MM.1S (cell line): Measurements from ENCODE around the gene XPNPEP2.
"Not testable (repeated sequence)": the region's sequence is repeated elsewhere in the genome, so short reads cannot be mapped to it uniquely, and the experiment has no call there.

Experiments
- DNase-seq: peaks from one replicate; pipeline ENCODE4 v3.0.0-alpha.2; 2015
- H2AFZ ChIP-seq: fragments of 300-600 bp; sonication (generic); 2 replicates; pipeline ENCODE4 v1.6.0; 2016; ENCODE audit warnings: antibody characterized with exemption, low read length
- H3F3A ChIP-seq: fragments of 300-600 bp; sonication (generic); 2 replicates; pipeline ENCODE4 v1.6.1; 2016; ENCODE audit warnings: mild to moderate bottlenecking, antibody characterized with exemption, low read length, moderate library complexity, mixed read lengths; ENCODE audit not compliant: insufficient read depth
- H3K27ac ChIP-seq: fragments of 300-600 bp; sonication (generic); 2 replicates; pipeline ENCODE4 v1.5.1; 2016; ENCODE audit warnings: mild to moderate bottlenecking, low read length
- H3K27me3 ChIP-seq: fragments of 300-600 bp; sonication (generic); replicated peaks from 2 replicates; pipeline ENCODE4 v1.6.0; 2016; ENCODE audit warnings: low read length; ENCODE audit not compliant: insufficient read depth
- H3K36me3 ChIP-seq: fragments of 300-600 bp; sonication (generic); replicated peaks from 2 replicates; pipeline ENCODE4 v1.6.1; 2016; ENCODE audit warnings: mild to moderate bottlenecking, low read length, mixed read lengths; ENCODE audit not compliant: insufficient read depth
- H3K4me1 ChIP-seq: fragments of 300-600 bp; sonication (generic); 2 replicates; pipeline ENCODE4 v1.6.1; 2016; ENCODE audit warnings: low read length, mixed read lengths
- H3K4me2 ChIP-seq: fragments of 300-600 bp; sonication (generic); 2 replicates; pipeline ENCODE4 v1.6.0; 2016; ENCODE audit warnings: low read depth, low read length
- H3K4me3 ChIP-seq: fragments of 300-600 bp; sonication (generic); 2 replicates; pipeline ENCODE4 v1.5.1; 2016; ENCODE audit warnings: low read length, mixed read lengths
- H3K79me2 ChIP-seq: fragments of 300-600 bp; sonication (generic); 2 replicates; pipeline ENCODE4 v1.6.1; 2016; ENCODE audit warnings: mixed run types, low read length, mixed read lengths
- H3K9ac ChIP-seq: fragments of 300-600 bp; sonication (generic); 2 replicates; pipeline ENCODE4 v1.6.1; 2016; ENCODE audit warnings: low read length, mixed read lengths
- H3K9me2 ChIP-seq: fragments of 300-600 bp; sonication (generic); replicated peaks from 2 replicates; pipeline ENCODE4 v1.6.1; 2016; ENCODE audit warnings: mild to moderate bottlenecking, low read length, mixed read lengths; ENCODE audit not compliant: insufficient read depth
- H3K9me3 ChIP-seq: fragments of 300-600 bp; sonication (generic); replicated peaks from 2 replicates; pipeline ENCODE4 v1.6.1; 2016; ENCODE audit warnings: mild to moderate bottlenecking, low read length, mixed read lengths; ENCODE audit not compliant: insufficient read depth
- H4K20me1 ChIP-seq: fragments of 300-600 bp; sonication (generic); 2 replicates; pipeline ENCODE4 v1.6.1; 2016; ENCODE audit warnings: mild to moderate bottlenecking, low read length, moderate library complexity, mixed read lengths; ENCODE audit not compliant: insufficient read depth
- CTCF ChIP-seq: fragments of 300-600 bp; sonication (generic); IDR thresholded peaks from 2 replicates; pipeline ENCODE4 v1.5.1; 2016; ENCODE audit warnings: antibody characterized with exemption, low read length, mixed read lengths
- EZH2 ChIP-seq: fragments of 300-600 bp; sonication (generic); optimal IDR thresholded peaks from 2 replicates; pipeline ENCODE3; 2017; ENCODE audit warnings: low read depth, mild to moderate bottlenecking, antibody characterized with exemption, low read length, mixed read lengths
- EZH2phosphoT487 ChIP-seq: fragments of 300-600 bp; sonication (generic); IDR thresholded peaks from 2 replicates; pipeline ENCODE4 v1.6.1; 2018; ENCODE audit warnings: antibody characterized with exemption, low read length

The XPNPEP2 gene

GRCh38 chrX:129737916-129738315 lies 863 bp upstream of the XPNPEP2 start:
- no peaks in the 10 kb centered on the region for H3K27me3 ChIP-seq
- no peaks in the 10 kb centered on the region for H3K79me2 ChIP-seq
- TF ChIP-seq CTCF, result no peak
- TF ChIP-seq EZH2, result no peak
- no peak for TF ChIP-seq EZH2phosphoT487
- H4K20me1 ChIP-seq, result no peaks in the 10 kb centered on the region
- no peaks in the 10 kb centered on the region for H3K9me2 ChIP-seq
- no peaks in the 10 kb centered on the region for H3K36me3 ChIP-seq
- H2AFZ ChIP-seq, result no peak overlapping the region
- no peaks in the 10 kb centered on the region for H3F3A ChIP-seq
- no peak overlapping the region for H3K4me3 ChIP-seq
- no peak overlapping the region for H3K9ac ChIP-seq
- no peak overlapping the region for H3K4me2 ChIP-seq
- no peaks in the 10 kb centered on the region for H3K4me1 ChIP-seq
- no peak for DNase-seq
- H3K27ac ChIP-seq, result no peak overlapping the region
- no peaks in the 10 kb centered on the region for H3K9me3 ChIP-seq

GRCh38 chrX:129739578-129739977 lies 799 bp downstream of the XPNPEP2 start:
- Histone ChIP-seq H4K20me1 (no peaks in the 10 kb centered on the region), H3F3A (no peaks in the 10 kb centered on the region), H3K4me1 (no peaks in the 10 kb centered on the region), H3K27me3 (no peaks in the 10 kb centered on the region), H3K79me2 (no peaks in the 10 kb centered on the region), H3K27ac (no peak overlapping the region), H3K9me3 (no peaks in the 10 kb centered on the region), H3K9ac (no peak overlapping the region), H3K4me3 (no peak overlapping the region), H3K36me3 (no peaks in the 10 kb centered on the region), H3K4me2 (no peak overlapping the region), H3K9me2 (no peaks in the 10 kb centered on the region), H2AFZ (no peak overlapping the region)
- DNase-seq, result no peak
- TF ChIP-seq EZH2phosphoT487 (no peak), EZH2 (no peak), CTCF (no peak)

- Histone ChIP-seq H3K4me3 (no peak overlapping the region), H2AFZ (no peak overlapping the region), H3K9me3 (no peaks in the 10 kb centered on the region), H3F3A (no peaks in the 10 kb centered on the region), H3K27ac (no peak overlapping the region), H4K20me1 (no peaks in the 10 kb centered on the region), H3K4me1 (no peaks in the 10 kb centered on the region), H3K4me2 (no peak overlapping the region), H3K9me2 (no peaks in the 10 kb centered on the region), H3K79me2 (no peaks in the 10 kb centered on the region), H3K9ac (no peak overlapping the region), H3K36me3 (no peaks in the 10 kb centered on the region), H3K27me3 (no peaks in the 10 kb centered on the region)
- DNase-seq, result no peak
- TF ChIP-seq EZH2phosphoT487, result no peak
- no peak for TF ChIP-seq CTCF
- no peak for TF ChIP-seq EZH2
Observed at GRCh38 chrX:129741880-129742758, 3.3 kb downstream of the XPNPEP2 start.

- not testable (repeated sequence) for H3K4me3 ChIP-seq, H3K36me3 ChIP-seq, DNase-seq, H3K4me1 ChIP-seq, H2AFZ ChIP-seq, H3K79me2 ChIP-seq, H3K9ac ChIP-seq, H3K9me3 ChIP-seq, H3K9me2 ChIP-seq, H3F3A ChIP-seq, H3K4me2 ChIP-seq, H3K27me3 ChIP-seq, H4K20me1 ChIP-seq, H3K27ac ChIP-seq
Observed at GRCh38 chrX:129742759-129743152, 4.0 kb downstream of the XPNPEP2 start.
